GM19099 (cell line): ENCODE measurements around the gene PSORS1C2.

Experiments
- POLR2A ChIP-seq: IDR thresholded peaks from 3 replicates; pipeline ENCODE4 v1.6.1; 2011; ENCODE audit warnings: low read depth; ENCODE audit not compliant: insufficient read length; ENCODE audit errors: extremely low read depth

The PSORS1C2 gene

DNA sequence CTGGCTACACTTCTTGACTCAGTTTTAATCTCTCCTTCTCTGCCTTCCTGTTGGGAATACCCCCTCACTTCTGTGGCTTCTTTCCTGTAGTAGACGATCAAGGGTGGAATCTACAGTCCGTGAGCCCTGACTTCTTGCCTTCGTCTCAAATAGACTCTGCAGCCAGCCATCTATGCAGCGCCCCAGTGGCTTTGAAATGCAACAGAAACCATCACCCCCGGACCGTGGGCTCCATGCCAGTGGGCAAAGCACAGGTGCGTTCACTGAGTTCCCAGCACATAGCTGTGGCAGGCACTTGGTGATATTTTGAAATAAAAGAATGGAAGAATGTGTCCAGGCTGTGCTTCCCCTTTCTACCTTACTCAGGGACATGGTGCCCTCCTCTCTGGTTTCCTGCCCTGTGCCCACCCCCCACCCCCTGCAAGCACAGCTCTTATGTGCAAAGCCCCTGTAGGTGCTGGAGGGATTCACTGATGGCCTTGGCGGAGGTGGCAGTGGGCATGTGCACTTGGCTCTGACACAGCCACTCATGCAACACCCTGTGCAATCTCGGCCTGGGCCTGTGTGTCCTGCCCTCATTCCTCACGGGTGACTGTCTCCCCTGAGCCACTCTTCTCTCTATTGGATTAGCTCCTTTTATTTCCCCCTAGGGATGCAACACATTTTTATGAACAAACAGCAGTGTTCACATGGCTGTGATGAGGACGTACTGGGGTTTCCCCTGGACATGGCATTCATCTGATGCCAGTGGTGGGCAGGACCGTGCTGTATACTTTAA lies 13.1 kb downstream of the PSORS1C2 start:
- no peak for TF ChIP-seq POLR2A

DNA sequence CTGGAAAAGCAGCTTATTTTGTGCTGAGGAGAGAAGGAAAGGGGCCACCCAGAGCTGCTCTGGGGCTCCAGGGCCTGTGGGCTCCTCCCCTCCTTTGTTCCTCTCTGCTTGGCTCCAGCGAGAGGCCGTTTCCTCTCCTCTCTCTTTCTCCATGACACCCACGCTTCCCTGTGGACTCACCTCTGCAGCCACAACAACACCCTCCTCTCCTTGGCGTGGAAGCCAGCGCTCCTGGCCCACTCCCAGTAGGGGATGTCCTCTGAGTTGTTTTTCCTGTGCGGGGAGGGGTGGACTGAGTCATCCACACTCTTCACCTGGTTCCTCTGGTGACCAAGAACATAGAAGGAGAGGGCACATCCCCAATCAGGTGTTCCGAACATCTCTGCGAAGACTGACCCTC lies 13.7 kb downstream of the PSORS1C2 start:
- no peak for TF ChIP-seq POLR2A

DNA sequence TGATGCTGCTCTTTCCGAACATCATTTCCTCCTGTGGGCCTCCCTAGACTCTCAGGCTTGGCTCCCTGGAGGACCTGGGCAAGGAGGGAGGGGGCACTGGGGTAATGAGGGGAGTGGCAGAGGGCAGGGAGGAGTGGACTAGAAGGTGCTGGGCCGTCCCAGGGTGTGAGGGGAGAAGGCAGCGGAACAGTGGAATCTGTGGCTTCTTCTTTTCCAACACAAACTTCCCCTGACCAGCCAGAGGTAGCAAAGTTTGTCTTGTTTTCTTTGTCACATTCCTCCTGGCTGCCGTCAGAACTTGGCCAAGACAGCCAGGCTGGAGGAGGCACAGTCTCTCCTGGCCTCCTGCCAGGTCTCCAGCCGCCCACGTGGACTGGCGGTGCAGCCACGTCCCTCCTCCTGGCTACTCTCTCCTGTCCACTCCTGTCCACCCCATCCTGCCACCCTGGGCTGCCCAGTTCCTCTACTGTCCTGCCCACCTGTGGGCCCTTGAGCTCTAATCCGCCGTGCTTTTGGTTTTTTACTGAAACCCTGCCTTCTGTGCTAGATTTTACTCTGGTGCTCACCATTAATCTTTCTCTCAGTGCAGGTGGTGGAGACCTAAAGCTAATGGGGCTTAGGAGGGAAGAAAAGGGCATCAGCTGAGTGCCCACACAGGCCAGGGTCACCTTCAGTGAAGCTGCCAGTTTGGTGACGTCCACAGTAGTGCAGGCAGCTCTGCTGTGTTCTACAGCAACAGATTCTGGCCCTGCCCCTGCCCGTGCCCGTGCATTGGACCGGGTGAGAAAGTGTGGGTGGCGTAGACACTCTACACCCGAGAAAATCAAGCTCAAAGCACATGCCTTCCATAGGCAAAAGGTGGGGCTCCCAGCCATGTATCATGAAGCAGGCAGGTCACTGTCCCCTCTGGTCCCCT lies 15.8 kb downstream of the PSORS1C2 start:
- TF ChIP-seq POLR2A = no peak

DNA sequence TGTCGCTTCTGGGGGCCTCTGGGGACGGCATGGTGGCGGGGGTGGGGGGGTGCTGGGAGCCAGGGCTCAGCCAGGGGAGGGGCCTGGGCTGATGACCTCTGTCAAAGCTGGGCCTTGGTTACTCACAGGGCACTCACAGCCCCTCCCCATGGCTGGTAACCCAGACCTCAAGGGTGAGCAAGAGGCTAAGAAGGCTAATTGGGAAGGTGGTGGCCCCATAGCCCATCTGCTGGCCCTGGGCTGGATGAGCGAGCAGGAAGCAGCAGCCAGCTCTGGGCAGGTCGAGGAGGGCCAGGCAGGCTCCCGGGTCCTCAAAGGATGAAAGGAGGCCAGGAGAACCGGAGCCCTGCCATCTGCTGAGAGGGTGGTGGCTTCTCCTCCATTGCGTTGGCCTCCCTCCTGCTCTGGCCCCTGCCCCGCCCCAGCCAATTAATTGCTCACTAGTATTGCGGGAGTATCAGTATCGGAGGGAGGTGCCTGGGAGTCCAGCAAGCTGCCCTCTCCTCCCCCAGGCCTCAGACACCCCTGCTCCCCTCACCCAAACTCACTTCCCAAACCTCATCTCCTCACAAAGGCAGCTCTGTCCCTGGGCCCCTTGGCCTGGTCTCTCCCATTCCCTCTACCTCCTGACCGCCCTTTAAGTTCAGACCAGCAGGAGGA lies 17.6 kb downstream of the PSORS1C2 start:
- no peak for TF ChIP-seq POLR2A

DNA sequence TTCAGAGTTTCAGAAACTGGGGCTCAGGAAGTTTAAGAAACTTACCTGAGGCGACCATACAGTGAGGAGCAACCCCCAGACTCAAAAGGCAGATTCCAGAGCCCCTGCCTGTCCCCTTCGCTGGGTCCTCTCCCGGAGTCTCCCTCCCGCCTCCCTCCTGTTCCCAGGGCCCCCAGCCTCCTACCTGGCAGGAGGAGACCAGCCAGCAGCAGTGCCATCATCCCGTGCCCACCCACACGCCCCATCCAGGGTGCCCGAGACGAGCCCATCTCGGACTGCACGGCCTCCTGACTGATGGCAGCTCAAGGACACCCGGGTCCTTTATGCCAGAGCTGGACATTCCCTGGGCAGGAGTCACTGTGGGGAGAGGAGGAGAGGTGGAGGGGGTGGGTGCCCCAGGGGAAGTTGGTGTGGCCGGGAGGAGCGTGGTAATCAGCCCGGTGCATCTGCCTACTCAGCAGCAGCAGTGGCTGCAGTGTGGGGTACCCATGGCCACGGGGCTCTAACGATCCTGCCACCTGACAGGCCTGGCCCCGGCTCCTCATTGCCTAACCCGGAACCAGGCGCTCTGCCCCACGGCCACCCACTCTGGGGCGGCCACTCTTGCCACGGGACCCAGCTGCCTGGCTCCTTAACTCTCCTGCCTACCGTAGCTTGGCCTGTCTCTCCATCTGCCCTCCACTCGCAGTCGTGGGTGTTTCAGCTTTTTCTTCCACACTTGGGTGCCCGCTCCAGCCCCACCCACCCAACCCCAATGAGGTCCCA lies 18.5 kb downstream of the PSORS1C2 start, which contains the start of gene CDSN:
TSS of gene CDSN (minus strand) at position 296 of the 765 bp plus-strand sequence. CDS start at position 269, 27 bp downstream.
- TF ChIP-seq POLR2A = no peak

DNA sequence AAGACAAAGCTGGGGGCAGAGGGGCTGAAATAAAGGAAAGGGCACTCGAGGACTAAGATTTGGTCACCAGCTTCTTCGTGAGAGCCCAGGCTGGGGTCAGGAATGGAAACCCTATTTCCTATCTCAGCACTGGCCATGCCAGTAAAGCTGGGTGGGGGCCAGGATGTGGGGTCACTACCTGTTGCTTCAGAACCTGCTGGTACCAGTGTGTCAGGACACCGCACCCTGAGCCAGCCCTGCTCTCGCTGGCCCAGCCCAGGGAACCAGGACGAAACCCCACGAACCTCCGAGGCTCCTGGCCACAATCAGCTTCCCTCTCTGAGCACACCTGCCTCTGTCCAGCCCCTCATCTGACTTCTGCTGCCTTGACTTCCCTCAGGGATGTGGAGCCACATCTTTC lies 20.7 kb downstream of the PSORS1C2 start:
- TF ChIP-seq POLR2A = no peak

DNA sequence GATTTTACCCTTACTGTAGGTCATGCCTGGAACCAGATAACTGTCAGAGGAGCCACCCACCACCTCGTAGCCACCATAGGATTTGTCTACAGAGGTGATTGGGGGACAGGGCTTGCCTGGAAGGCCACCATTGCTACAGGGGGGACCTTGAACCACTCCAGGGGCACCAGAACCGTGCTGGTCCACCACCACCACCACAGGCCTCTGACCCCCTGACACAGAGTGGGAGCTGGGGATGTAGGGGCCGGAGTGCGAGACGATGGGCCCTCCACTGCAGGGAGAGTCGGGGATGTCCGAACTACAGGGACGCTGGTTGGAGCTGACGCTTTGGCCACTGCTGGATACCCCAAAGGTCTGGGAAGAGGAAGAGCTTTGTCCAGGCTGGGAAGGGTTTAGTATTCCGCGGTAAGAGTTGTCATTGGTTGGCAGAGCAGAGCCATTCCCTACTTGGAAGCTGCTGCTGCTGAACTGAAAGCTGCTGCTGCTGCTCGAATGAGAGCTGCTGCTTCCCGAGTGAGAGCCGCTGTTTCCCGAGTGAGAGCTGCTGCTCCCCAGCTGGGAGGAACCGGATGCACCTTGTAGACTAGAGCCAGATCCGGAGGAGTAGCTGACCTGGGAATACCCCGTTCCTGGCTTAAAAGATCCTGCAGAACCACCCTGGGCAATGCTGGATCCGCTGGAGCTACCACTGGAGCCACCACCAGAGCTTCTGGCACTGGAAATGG lies 22.0 kb downstream of the PSORS1C2 start:
- TF ChIP-seq POLR2A = no peak

DNA sequence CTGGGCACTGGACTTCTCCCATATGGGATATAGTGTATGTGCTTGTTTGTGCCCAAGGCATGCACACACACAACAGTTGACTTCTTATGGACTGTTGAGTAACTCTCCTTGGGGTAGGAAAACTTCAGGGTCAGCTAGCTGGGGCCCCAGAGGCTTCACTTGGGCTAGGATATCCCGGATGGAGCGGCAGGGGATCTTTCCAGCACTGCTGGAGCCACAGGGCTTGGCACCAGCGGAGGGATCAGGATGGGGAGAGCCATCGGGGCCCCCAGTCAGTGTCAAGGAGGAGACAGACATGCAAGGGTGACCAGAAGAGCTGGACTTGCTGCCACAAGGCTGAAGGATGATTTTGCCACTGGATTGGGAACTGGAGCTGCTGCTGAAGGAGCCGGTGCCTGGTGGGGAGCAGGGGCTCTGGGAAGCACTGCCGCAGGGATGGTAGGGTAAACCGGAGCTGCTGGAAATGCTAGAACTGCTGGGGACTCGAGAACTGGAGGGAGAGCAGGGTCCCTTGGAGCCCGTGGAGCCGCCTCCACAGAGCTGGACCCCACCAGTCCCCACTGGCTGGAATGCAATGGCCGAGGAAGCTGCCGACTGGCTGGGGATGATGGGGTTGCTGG lies 22.8 kb downstream of the PSORS1C2 start:
- no peak for TF ChIP-seq POLR2A

DNA sequence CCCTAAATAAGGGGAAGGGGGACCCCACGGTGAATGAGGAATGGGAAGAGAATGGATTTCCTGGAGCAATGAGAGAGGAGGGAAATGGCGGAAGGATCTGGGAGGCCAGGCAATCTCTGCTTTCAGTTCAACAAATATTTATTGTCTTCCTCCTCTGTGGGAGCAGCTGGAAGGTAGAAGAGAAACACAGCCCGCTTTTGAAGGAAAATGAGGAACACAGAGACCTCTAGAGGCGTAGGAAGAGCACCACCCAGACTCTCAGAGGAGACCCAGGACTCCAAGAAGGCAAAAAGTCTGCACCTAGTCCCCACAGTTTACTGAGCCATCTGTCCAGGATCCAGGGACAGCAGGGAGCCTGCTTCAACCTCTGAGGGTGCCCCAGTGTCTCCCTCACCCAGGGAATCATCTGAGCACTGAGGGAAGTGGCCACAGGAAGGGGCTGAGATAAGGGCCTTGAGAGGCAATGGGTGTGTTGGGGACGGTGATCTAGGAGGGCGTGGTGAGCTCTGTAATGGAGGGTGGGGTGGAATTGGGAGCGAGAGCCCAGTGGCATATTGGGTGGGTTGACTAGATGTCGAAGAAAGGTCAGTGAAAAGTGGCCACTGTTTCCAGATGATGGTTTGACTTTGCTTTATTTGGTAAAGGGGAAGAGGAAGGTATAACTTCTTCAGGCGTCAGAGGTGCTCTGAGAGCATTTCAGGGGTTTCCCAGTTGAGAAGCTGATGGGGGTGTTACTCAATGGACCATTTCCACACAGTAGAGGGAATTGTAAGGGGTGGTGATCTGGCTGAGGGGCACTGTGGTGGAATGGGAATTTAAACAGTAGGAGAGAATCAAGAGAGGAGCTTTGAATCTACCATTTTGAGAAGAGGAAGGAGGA lies 23.7 kb downstream of the PSORS1C2 start:
- no peak for TF ChIP-seq POLR2A

DNA sequence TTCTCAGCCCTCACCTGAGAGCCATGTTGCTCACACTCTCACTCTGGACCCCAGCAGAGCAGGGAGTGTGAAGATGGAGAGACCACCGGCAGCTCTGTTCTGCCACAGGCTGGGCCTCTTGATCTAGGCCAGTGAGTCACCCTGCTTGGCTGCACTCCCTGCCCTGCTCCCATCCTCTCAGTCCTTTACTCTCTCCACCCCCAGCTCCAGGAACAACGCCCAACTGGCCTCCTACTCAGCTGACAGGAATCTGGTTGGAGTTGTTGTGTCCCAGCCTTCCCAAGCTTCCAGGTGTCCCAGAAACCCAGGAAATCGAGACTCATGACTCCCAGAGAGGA lies 24.4 kb downstream of the PSORS1C2 start, which contains the start of gene PSORS1C1:
TSS of gene PSORS1C1 (plus strand) at position 260 of the 338 bp plus-strand sequence. CDS start 14,833 bp downstream, outside the sequence.
- no peak for TF ChIP-seq POLR2A

DNA sequence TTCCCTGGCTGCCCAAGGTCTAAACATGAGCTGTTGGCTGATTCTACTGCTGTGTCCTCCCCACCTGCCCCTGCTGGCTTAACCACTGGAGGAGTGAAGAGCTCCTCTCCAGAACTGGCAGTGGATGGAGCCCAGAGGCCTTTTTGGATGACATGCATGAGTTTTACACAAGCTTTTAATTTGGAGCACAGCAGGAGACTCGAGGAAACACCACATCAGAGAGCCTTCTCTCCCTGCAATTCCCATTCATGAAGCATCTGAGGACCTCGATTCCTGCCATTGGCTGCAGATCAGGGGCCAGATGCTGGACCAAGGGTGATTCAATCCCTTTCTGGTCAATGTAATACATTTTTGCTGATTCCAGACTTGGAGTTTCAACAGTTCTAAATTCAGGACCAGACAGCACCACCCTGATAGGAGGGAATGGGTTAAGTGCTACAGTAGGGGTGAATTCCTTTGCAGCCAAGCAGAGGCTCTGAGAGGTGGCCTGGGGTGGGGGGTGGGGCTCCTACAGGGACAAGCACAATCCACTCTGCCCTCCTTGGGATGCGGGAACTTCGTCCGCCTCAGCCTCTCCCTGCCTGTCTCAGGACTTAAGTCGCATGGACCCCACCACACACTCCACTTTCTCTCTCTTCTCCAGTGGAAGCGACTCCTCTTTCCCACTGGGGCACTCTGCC lies 24.9 kb downstream of the PSORS1C2 start:
- no peak for TF ChIP-seq POLR2A

DNA sequence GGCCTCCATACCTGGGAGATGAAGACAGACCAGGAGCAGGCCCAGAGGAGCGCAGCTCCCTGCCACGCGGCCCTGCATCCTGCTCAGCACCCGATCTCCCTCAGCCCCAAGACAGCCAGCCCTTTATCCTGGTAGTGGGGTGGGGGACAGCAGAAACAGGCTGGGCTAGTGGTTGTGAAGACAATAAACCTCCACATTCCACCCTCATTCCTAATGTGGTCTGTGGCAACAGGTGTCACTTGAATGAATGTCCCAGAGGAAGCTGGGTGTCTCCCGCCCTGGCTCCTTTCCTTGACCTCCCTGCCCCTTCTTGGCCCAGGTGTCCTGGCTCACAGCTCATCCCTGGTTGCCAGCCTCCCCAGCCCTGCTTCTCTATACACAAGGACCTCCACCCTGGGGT lies 26.4 kb downstream of the PSORS1C2 start, which contains the start of gene C6orf15:
TSS of gene C6orf15 (minus strand) at position 98 of the 400 bp plus-strand sequence. CDS start at position 78, 20 bp downstream.
- TF ChIP-seq POLR2A = no peak

DNA sequence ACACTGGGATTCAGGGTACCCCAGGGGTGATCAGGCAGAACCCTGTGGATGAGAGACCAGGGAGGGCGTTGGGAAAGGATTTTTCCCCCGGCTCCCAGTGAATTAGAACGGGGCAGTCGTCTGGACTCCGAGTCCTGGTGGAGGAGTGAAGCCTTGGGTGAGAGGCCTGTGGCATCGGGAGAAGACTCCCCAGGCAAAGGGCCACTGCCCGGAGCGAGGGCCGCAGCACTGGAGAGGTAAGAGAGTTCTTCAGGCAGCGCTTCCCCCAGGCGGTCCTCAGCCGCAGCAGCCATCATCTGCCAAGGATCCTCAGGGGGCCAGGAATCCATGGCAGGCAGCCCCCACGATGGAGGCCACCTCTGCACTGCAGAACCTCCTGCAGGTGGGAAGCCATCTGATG lies 27.2 kb downstream of the PSORS1C2 start:
- TF ChIP-seq POLR2A = no peak
